Measurements from ENCODE around the gene SLC22A15.
A peak's percentile ranks its signal among the peaks of the same experiment; 100 is the strongest.
"Not testable (repeated sequence)": the region's sequence is repeated elsewhere in the genome, so short reads cannot be mapped to it uniquely, and the experiment has no call there.

SLC22A15 gene

DNA sequence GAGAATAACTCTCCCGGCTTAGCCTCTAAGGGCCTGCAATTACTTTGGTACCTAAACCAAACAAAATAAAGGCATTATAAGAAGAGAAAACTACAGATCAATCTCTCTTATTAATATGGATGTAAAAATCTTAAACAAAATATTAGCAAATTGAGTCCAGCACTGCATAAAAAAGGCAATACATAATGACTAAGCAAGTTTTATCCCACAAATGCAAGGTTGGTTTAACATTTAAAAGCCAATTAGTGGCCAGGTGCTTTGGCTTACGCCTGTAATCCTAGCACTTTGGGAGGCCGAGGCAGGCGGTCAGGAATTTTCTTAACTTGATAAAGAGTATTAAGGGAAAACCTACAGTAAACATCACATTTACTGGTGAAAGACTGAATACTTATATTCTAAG lies 67.8 kb downstream of the SLC22A15 start:
- DNase-seq: no peak

DNA sequence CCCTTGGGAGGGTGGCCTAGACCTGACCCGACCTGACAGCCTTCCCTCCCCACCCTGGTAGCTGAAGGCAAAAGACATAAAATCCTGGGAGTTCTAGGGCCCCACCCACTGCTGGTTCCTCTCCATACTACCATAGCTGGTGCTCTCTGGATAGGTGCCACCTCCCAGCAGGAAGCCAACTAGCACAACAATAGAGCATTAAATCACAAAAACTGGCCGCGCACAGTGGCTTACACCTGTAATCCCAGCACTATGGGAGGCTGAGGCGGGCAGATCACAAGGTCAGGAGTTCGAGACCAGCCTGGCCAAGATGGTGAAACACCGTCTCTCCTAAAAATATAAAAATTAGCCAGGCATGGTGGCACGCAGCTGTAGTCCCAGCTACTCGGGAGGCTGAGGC lies 70.6 kb downstream of the SLC22A15 start:
- not testable (repeated sequence) for DNase-seq

DNA sequence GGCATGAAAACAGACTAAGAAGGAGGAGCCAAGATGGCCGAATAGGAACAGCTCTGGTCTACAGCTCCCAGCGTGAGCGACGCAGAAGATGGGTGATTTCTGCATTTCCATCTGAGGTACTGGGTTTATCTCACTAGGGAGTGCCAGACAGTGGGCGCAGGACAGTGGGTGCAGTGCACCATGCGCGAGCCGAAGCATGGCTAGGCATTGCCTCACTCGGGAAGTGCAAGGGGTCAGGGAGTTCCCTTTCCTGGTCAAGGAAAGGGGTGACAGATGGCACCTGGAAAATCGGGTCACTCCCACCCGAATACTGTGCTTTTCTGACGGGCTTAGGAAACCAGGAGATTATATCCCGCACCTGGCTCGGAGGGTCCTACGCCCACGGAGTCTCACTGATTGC lies 75.6 kb downstream of the SLC22A15 start:
- DNase-seq: not testable (repeated sequence)

DNA sequence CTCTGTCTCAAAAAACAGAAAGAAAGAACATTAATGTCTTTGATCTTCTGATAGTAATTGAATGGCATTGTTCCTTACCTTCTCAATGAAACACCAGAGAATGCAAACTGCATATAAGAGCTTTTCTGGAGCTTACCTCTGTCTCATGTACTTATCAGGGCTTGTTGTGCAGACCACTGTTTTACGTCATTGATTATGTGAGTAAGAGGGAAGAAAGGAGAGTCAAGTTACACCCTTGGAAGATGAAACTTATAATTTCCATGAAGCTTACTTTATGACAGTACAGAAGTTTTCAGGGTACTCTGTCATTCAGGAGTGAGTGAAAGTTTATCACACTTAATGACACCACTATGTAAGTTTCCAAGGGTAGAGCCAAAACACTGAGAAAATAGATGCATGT lies 85.9 kb downstream of the SLC22A15 start:
- no peak for DNase-seq

DNA sequence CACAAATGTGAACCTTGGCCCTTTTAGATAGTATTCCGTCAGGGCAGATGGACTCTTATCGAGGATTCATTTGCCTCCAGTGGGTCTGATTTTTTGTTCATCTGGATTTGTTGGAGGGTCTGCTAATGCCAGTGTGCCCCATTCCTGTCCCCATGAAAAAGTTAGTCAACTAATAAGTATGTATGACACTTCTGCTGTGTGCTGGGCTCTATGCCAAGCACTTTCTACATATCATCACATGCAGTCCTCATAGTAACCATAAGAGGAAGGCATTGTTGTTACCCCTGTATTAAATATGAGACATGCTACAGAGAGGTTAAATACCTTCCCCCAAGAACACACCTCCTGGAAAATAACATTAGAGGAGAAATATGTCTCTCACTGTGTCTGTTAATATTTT lies 88.3 kb downstream of the SLC22A15 start:
- DNase-seq: no peak

DNA sequence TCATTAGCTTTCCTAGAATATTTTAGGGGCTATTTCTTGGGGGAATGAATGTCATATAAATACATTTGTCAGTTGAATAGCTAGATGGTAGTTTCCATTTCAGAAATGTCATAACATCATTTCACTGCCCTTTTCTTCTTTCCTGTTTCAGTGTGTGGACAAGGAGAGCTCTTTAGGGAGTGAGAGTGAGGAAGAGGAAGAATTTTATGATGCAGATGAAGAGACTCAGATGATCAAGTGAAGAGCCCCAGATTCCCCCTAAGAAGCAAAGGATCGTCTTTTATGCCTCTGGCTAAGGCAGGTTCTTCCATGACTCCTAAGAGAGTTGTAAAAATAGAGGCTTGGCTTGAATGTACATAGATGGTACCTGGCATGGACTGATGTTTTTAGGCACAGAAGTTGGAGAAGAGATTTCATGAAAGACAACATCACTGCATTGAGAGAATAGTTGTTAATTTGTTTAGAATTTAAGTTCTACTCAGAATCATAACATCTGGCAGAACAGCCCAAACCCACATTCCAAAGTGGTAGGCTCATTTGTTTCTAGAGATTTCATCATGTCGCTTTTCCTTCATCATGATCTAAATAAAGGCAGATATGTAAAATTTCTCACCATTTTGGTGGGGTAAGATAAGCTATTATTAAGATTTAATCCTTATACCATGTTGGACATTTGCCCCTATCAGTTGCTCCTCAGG lies 90.7 kb downstream of the SLC22A15 start:
- no peak for DNase-seq

DNA sequence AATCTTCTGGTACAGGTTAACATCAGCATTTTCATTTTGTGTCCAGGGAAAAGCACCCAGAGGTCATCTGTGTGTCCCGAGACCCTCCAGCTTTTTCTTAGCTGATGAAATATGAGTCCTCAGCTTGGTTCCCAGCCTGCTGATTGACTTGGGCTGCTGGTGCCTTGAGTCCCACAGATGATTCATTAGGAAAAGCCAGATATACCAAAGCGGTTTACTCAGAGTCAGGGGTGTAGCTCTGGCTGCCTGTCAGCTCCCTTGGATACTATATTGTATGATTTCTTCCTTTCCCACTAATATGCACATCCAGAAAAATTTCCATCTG lies 91.2 kb downstream of the SLC22A15 start:
- no peak for DNase-seq

DNA sequence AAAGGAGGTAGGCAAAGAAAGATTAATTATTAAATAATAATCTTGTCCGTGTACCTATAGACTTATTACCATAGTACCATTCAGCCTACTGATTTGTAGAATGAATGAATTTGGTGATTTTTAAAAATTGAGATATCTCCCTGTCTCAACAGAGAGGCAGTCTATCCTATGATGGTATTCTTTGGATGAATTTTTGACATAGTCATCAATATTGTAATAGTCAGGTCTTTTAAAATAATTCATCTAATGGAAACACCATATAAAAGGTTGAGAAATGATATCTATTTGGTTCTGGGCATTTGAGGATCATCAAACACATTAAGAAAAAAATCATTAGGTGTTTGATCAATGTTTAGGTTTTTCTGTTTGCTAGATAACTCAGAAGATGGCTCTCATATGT lies 99.3 kb downstream of the SLC22A15 start:
- DNase-seq: no peak

DNA sequence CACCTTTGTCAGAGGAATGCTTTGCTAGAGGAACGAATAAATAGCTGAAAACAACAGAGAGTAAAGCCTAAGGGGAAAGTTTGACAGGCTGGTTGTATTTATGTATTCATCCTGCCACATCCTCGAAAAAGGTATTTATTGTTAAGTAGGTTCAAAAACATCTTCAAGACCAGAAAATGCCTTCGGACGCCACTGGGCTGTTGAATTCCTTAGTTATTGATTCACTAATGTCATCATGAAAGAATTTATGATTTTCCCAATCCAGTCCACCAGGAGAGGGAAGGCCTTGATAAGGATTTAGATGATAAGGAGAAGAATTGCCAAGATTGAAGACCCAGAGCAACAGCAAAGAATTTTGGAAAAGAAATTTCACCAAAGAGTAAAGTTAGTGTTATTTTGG lies 99.7 kb downstream of the SLC22A15 start:
- no peak for DNase-seq

DNA sequence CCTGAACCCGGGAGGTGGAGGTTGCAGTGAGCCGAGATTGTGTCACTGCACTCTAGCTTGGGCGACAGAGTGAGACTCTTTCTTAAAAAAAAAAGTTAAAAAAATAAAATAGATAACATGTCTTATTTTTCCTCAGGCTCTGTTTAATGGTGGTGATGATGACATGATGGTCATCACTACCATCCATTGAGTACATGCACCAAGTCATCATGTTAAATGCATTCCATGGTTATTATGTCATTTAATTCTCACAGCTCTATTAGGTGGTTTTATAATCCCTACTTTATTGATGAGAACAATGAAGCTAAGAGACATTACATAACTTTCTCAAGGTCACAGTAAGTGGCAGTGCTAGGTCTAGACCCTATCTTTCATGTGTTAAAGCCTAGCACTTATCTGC lies 100.5 kb downstream of the SLC22A15 start:
- DNase-seq: no peak

DNA sequence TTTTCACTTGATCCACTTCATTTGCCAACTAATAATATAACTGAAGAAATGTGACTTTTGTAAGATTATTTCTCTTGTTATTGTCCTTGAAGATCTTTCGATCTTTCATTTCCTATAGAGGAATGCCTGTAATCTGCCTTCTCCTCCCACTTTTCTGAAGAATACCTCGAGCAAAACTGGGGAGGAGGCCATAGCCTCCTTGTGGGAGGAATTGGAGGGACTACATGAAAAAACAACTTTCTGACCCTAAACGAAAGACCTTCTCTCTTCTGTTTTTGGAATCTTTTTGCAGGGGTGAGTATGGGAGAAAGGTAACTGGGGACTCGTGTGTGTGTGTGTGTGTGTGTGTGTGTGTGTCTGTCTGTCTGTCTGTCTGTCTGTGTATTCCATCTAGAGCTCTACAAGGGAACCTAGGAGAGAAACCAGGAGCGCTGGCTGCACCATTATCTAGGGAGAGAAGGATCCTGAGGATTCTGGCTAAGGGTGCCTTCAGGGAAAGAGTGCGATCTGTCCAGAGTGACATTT lies 102.4 kb downstream of the SLC22A15 start:
- DNase-seq: no peak

DNA sequence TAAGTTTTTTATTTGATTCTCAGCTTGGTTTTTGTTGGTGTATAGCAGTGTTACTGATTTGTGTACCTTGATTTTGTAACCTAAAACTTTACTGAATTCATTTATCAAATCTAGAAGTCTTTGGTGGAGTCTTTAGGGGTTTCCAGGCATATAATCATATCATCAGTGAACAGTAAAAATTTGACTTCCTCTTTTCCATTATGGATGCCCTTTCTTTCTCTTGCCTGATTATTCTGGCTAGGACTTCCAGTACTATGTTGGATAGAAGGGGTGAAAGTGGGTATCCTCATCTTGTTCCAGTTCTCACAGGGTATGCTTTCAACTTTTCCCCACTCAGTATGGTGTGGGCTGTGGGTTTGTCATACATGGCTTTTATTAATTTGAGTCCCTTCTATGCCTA lies 111.3 kb downstream of the SLC22A15 start:
- peak; percentile 60 for DNase-seq

DNA sequence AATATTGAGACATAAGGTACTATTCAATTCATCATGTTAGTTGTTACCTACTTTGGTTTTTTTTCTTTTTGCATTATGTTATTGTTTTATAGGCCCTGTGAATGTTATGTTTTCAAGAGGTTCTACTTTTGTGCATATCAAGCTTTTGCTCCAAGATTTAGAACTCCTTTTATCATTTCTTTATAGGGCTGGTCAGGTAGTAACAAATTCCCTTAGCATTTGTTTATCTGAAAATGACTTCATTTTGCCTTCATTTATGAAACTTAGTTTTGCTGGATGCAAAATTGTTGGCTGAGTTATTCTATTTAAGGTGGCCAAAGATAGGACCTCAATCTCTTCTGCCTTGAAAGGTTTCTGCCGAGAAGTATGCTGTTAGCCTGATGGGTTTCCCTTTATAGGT lies 113.6 kb downstream of the SLC22A15 start:
- no peak for DNase-seq

DNA sequence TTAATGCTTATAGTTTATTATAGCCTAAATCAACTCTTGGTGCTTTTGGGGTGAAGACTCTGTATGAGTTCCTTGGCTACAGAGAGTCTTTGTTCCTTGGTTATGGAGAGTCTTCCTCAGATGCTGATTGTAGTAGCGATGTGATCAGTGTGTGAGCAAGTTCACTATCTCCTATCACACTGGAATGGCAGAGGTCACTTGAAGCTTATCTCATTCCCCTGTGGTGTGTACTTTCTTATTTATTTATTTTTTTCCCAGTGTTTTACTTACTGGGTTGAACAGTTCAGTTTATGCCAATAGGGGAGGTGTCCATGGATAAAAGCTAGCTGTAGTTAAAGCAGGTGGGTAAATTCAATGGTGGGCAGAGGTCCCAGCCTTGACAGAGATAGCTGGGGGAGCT lies 114.8 kb downstream of the SLC22A15 start:
- DNase-seq: no peak

DNA sequence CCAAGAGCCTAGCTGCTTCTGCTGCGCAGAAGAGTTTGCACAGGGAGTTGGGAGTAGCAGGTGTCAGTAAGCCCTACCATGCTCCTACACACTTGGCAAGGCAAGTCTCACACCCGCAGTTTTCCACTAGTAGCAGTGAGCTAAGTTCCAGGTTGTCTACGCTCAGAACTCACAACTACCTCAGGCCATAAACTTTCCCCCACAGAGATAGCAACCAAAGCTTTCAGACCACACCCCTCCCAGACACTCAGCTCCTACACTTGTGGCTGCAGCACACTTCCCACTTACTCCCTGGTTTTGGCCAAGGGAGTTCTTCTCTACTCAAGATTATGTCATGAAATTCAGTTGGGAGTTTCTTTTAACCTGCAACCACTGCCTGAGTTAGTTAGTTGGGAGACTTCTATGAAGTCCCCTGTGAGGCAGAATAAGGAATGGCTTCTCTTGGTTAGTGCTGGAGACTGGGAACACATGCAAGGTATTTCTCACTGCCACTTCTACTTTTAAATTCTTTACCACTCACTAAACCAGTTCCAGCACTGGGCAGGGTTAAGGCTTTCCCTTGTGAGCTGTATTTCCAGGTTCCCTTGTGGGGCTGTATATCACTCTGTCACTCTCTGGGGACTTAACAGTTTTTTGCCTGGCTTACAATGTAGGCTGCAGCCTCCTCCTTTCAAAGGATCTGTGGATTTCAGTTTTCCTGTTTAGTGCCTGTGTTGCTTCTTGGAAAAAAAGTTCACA lies 116.6 kb downstream of the SLC22A15 start:
- peak; percentile 17 for DNase-seq

DNA sequence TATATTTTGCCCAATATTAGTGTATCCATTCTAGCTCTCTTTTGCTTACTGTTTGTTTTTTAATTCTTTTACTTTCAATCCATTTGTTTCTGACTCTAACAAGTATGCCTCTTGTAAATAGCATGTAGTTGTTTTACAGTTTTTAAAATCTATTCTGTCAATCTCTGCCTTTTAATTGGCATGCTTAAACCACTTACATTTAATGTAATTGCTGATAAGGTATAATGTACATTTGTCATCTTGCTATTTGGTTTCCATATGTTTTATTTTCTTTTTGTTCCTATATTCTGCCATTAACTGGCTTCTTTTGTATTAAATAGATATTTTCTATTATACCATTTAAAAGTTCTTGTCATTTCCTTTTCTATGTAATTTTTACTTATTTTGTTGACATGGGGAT lies 118.7 kb downstream of the SLC22A15 start:
- DNase-seq: no peak

DNA sequence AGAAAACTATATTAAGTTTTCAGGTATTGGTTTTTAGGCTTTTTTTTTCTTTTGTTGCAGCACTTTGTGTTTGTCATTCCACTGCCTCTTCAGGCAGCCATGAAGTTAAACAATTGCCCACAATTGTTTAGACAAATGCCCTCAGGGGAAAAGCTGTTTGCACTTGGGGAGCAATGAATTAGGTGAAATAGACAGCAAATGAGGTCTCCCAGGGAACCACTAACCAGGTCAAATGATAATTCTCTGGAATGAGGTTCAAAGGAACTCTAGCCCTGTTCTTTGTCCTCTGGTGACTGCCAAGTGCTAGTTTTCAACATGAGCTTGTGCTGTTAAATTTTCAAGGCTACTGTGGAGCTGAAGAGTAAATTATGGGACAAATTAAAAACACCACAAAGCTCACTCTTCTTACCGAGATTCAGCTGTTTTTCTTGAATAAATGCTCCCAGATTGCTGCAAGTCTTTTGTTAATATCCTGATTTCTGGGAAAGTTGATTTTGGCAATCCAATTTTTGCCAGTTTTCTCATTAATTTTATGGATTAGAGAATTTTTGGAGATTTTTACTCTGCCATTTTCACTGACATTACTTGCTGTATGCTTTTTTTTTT lies 119.8 kb downstream of the SLC22A15 start:
- no peak for DNase-seq

DNA sequence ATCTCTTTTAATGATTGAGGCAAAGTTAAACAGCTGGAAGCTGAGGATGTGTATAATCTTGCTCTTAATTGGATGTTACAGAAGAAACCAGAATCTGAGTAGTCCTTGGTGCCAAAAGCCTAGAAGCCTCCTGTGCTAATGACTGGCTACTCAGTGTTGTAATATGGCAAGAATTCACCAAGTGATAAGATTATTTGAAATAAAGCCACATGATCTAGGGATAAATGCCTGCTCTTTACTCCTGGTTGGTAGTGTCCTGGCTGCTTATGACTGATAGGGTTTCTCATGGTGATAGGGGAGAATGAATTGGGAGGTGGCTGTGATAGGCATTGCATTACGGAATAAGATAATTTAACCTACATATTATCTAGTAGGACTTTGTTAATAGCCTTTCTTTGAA lies 121.3 kb downstream of the SLC22A15 start:
- DNase-seq: peak; percentile 33

DNA sequence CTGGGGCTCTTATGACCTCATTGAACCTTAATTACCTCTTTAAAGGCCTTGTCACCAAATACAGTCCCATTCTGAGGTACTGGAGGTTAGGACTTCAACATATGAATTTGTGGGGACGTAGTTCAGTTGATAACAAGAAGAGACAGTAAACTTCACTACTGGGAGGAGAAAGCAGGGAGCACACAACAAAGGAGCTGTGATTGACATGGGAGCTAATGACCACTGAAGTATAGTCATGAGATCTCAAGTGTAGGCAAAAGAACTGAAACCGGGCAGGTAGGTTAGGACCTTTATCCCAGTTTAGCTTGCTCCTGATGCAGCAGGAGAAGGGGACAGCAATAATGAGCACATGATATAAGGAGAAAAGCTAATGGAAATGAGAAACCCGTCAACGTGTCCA lies 123.1 kb downstream of the SLC22A15 start:
- DNase-seq: no peak

DNA sequence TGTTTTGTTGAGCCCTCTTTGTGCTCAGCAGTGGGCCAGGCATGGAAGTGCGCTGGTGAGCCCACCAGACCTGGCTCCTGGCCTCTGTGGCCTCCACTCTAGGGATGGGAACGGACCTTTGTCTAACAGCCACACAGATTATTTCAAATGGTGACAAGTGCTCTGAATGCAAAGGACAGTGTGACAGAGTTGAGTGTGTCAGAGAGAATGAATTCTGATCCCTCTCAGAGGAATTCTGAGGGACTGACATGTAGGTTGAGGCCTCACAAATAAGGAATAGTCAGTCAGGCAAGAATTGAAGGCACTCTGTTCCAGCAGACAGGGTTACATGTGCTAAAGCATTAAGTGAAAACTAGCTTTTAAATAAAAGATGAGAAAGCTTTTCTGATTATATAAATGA lies 123.6 kb downstream of the SLC22A15 start:
- DNase-seq: no peak

DNA sequence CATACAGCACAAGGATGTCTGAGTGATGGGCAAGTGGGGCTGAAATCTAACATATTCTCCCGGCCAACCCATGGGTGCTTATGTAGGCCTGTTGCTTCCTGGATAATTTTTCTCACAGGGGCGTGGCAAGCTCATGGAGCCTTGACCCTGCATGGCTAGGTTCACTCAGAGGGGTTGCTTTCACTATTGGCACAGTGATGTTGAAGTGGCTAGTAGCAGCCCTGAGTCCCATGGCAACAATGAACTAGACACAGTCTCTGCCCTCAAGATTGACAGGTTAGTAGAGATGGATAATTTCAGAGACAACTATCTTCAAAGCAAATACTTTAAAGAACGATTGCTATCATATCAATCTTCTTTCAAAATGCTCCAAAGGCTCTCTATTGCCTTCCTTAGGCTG lies 128.4 kb downstream of the SLC22A15 start:
- no peak for DNase-seq

DNA sequence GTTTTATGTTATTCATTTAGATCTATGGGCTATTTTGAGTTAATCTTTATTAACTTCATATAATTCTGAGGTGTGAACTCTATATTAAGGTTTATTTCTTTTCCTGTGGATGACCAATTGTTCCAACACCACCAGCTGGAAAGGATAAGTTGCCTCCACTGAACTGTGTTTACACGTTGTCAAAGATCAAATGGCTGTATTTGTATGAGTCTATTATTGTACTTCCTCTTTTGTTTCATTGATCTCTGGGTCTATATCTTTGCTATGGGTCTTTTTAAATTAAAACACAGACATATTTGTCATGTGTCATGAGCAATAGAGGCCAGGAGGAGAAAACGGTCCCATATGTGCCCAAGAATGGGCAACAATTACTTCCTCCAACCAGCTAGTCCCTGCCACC lies 129.7 kb downstream of the SLC22A15 start:
- DNase-seq: peak; percentile 19

DNA sequence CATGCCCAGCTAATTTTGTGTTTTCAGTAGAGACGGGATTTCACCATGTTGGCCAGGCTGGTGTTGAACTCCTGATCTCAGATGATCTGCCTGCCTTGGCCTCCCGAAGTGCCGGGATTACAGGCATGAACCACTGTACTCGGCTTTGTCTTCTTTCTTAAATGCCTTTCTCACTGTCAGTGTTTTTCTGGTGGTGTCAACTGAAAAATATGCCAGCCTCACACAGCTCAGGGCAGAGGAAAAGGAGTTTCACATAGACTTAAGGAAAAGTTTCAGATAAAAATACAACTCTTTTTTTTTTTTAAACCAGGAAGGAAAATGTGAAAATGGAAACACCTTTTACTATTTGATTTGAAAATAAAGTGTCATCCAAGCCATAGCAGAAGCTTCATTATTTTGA lies 130.3 kb downstream of the SLC22A15 start:
- DNase-seq: no peak

DNA sequence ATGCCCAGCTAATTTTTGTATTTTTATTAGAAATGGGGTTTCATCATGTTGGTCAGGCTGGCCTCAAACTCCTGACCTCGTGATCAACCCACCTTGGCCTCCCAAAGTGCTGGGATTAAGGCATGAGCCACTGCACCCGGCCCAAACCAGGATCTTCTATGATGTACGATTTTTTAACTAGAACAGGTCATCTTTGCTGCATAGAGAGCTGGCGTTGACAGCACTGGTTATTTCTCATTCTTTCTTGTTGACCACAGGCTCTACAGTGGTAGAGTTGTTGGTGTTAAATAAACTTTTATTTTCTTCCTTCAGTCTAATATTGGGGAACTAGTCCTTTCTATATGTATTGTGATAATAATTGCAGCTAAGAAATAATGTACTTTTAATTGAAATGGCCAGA lies 131.1 kb downstream of the SLC22A15 start:
- DNase-seq: no peak
